HG02852 (cell line): ENCODE data around the gene HSPB2.
A peak's percentile ranks its signal among the peaks of the same experiment; 100 is the strongest.
"Not testable (repeated sequence)": the region's sequence is repeated elsewhere in the genome, so short reads cannot be mapped to it uniquely, and the experiment has no call there.

Source experiments
- ATAC-seq: cut with Tn5 transposase; IDR thresholded peaks from one replicate; pipeline ENCODE4 v1.9.1; 2021; ENCODE audit warnings: mild to moderate bottlenecking, moderate library complexity; ENCODE audit not compliant: unreplicated experiment

HSPB2 gene

GRCh38 chr11:111913031-111913861 lies 712 bp downstream of the HSPB2 start:
- no peak for ATAC-seq

GRCh38 chr11:111913997-111914396 lies 1.5 kb downstream of the HSPB2 start:
- no peak for ATAC-seq

DNA sequence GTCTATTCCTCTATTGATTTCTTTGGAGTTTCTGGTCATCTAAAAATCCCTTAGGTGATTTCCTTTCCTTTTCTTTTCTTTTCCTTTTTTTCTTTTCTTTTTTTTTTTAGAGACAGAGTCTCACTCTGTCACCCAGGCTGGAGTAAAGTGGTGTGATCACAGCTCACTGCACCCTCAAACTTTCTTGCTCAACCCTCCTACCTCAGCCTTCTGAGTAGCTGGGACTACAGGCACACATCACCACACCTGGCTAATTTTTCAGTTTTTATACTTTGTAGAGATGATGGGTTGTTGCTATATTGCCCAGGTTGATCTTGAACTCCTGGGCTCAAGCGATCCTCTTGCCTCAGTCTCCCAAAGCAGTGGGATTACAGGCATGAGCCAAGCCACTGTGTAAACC lies 4.2 kb downstream of the HSPB2 start:
- ATAC-seq, result no peak

- no peak for ATAC-seq
Observed at GRCh38 chr11:111917312-111917711, 4.8 kb downstream of the HSPB2 start.

- ATAC-seq, result no peak
Observed at GRCh38 chr11:111917788-111918187, 5.3 kb downstream of the HSPB2 start.

- no peak for ATAC-seq
Observed at GRCh38 chr11:111918390-111919256, 6.1 kb downstream of the HSPB2 start, which contains the start of gene C11orf52. Gene C11orf52 (plus strand): TSS chr11:111918913. CDS start chr11:111918973, 60 bp downstream.

DNA sequence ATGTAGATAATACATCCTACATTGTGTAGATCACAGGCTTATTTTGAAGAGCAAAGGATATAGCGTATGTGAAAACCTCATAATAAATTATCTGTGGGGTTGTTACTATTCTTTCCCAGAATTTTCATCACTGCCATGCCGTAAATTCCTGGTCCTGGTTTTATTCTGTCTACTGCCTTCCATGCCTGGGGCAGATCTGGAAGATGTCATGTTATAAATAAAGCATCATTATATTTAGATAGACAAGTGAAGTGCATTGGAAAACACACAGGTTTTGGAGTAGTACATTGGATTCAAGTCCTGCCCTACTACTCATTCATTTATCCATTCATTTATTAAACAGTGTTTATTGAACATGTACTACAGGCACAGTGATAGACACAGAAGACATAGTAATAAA lies 8.4 kb downstream of the HSPB2 start:
- ATAC-seq, result no peak

- ATAC-seq, result no peak
Observed at GRCh38 chr11:111921541-111922230, 9.2 kb downstream of the HSPB2 start.

GRCh38 chr11:111922803-111923202 lies 10.3 kb downstream of the HSPB2 start:
- ATAC-seq, result no peak

GRCh38 chr11:111923351-111923788 lies 10.8 kb downstream of the HSPB2 start:
- ATAC-seq, result no peak

- ATAC-seq, result no peak
Observed at GRCh38 chr11:111923951-111924350, 11.4 kb downstream of the HSPB2 start.

GRCh38 chr11:111925953-111926352 lies 13.4 kb downstream of the HSPB2 start:
- ATAC-seq, result no peak

- ATAC-seq, result peak; percentile 92
Observed at GRCh38 chr11:111926505-111927391, 14.2 kb downstream of the HSPB2 start.

DNA sequence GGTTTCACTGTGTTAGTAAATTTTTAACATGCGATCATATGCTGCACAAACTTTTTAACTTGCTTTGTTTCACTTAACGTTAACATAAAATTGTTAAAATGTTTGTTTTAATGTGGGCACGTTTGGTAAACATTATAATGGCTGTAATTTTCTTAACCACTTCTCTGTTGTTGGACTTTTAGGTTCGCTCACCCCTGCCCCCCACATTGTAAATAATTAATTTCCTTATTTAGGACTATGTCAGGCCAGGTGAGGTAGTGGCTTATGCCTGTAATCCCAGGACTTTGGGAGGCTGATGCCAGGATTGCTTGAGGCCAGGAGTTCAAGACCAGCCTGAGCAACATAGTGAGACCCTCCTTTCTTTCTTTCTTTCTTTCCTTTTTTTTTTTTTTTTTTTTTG lies 17.9 kb downstream of the HSPB2 start:
- ATAC-seq, result no peak

- no peak for ATAC-seq
Observed at GRCh38 chr11:111932611-111932950, 20.0 kb downstream of the HSPB2 start.

DNA sequence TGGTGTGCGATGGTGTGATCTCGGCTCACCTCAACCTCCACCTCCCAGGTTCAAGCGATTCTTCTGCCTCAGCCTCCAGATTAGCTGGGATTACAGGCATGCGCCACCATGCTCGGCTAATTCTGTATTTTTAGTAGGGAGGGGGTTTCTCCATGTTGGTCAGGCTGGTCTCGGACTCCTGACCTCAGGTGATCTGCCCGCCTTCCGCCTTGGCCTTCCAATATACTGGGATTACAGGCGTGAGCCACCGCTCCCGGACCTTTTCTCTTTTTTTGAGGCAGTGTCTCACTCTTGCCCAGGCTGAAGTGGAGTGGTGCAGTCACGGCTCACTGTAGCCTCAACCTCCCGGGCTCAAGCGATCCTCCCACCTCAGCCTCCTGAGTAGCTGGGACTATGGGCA lies 20.6 kb downstream of the HSPB2 start:
- ATAC-seq, result not testable (repeated sequence)

DNA sequence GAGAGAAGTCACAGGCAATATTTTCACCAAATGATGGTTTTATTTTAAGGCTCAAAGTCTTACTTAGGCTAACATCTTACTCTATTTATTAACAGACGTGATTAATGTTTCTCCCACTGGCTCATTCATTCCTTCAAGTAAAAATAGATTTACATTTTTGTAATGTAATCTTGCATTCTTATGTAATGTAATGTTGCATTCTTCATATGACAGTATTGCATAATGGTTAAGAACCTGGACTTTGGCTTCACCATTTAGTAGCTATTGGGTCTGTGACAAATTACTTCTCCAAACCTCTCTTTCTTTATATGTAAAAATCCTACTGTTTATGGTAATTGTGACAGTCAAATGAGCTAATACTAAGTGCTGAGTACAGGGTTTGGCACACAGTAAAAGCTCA lies 21.3 kb downstream of the HSPB2 start:
- no peak for ATAC-seq

- ATAC-seq, result no peak
Observed at GRCh38 chr11:111934306-111934705, 21.8 kb downstream of the HSPB2 start.

DNA sequence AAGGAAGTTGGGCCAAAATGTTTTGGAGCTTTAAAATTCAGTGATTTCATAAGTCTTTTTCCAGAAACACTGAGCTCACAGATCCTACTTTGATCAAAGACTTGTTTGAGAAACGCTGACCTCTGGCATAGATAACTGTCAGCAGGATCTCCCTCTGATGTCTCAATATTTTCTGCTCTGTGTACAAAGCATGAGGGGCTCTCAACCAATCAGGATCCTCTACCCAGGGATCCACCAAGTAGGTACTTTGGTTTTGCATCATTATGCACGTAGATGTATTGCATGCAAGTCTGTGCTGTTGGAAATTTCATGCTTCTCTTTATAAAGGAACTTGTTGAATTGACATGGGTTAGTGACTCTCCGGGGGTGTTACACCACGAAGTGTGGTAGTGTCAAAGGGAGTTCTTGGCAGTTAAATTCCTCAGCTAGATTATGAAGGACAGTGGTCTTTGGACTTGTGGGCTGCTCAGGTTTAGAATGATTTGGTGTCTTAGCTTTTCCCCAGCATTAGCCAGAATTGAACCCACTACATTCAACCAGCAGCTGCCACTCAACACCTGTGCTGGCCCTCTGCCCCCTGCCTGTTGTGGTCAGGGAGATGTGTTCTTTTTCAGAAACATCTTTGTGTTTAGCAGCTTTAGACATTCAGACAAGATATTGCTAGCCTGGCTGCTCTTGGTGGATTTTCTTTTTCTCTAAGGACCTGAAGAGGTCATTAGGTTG lies 22.9 kb downstream of the HSPB2 start:
- ATAC-seq, result no peak
